ENCODE measurements around the gene IFT57.
A peak's percentile ranks its signal among the peaks of the same experiment; 100 is the strongest.

IFT57 gene

DNA sequence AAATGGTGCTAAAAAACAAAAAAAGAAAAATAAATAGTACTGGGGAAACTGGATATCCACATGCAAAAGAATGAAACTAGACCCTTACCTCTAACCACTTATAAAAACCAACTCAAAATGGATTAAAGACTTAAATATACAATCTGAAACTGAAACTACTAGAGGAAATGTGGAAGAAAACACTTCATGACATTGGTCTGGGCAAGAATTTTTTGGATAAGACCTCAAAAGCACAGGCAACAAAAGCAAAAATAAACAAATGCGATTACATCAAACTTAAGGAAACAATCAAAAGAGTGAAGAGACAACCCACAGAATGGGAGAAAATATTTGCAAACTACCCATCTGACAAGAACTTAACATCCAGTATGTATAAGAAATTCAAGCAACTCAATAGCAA is 6.4 kb downstream of the IFT57 start:
- DNase-seq: no peak

DNA sequence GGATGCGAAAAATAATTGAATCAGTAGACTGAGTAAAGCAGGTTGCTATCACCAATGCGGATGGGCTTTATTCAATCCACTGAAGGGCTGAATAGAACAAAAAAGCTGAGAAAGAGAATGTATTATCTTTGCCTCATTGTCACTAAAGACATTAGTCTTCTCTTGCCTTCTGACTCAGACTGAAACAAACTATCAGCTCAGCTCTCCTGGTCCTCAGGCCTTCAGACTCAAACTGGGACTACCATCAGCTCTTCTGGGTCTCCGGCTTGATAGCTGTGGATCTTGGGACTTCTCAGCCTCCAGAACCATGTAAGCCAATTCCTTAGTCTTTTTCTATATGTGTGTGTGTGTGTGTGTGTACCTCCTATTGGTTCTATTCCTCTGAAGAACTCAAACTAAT is 12.6 kb downstream of the IFT57 start:
- no peak for DNase-seq

DNA sequence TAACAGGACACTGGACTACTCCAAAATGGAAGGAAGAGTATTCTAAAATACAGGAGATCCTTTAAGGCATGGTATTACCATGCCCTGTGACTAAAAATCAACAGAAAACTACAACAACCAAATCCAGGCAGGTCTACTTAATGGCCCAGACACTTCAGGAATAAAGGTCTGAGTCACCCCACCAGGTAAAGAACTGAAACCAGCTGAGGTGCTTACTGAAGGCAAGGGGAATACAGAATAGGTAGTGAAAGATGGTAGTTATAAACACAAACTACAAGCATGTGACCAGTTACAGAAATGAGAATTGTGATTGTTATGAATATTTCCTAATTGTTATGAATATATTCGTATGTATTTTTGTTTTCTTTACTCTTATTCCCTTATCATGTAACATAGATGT is 13.4 kb downstream of the IFT57 start:
- DNase-seq: no peak

DNA sequence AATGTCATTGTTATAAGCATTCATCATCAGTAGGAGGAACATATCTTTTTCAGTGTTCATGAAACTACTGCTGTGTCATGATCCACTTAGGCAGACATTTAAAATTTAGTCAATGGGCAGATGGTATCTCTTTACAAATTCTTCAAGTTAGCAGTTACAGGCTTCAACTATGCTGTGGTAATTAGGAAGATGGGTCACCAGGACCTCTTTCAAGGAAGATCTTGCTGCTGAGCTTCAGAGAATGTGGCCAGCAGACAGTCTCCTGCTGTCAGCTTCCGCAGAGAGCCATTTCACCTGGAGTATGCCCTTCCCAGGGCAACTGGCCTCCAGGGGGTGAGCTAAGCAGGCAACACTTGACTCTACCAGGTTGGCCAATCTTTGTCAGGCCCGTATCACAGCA is 19.4 kb downstream of the IFT57 start:
- DNase-seq: no peak

- no peak for DNase-seq
These were observed 20.1 kb downstream of the IFT57 start for GRCh38 chr3:108202080-108202479.

DNA sequence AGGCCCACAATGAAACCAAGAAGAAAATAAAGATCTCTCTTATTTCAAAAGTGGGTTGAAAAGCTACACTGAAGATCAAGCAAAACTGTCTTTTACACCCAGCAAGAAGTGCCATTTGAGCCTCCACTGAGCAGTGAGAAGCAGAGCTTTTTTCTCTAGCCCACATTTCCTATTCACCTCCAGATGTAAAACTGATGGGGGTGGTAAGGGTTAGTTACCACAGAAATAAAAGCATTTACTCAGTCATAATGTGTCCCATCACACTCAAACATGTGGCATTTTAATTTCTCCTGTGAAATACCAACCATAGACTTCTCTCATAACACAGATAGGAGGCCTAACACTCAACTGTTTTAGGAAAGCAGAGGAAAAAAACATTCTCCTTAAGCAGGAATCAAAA is 21.0 kb downstream of the IFT57 start:
- DNase-seq: no peak

DNA sequence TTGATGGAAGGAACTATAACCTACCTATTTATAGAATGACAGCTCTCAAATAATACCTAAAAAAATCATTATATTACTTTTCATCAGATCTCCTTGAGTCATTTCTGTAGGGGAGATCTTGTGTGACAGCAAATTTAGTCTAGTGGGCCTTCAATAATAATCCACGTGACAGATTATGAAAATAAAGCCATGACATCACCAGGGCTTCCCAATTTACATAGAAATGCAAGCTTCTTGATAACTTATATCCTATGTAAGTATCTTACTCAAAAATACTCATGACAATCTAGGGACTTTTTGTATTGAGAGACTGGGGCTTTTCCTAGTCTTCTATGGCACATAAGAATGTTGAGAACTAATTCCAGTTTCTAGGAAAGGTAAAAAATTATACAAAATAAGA is 21.6 kb downstream of the IFT57 start:
- DNase-seq: no peak

- DNase-seq: no peak
These were observed 22.2 kb downstream of the IFT57 start for GRCh38 chr3:108200024-108200423.

- no peak for DNase-seq
These were observed 30.8 kb downstream of the IFT57 start for GRCh38 chr3:108191394-108191793.

GRCh38 chr3:108190346-108190745 is 31.9 kb downstream of the IFT57 start:
- no peak for DNase-seq

- DNase-seq: no peak
These were observed 32.8 kb downstream of the IFT57 start for GRCh38 chr3:108189440-108189839.

DNA sequence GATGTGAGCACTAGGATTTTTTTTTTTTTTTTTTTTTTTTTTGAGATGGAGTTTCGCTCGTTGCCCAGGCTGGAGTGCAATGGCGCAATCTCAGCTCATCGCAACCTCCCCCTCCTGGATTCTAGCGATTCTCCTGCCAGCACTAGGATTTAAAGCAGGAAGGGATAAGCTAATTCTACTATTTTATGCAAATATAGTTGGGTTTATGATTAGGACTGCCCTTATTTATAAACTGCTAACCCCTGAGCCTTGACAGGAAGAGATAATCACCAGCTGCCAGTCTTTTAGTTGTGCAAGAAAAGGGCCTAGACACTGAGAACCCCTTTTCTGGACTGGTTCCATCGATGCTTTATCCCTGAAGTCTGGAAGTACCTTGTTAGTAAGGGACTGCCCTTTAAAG is 36.7 kb downstream of the IFT57 start:
- no peak for DNase-seq

DNA sequence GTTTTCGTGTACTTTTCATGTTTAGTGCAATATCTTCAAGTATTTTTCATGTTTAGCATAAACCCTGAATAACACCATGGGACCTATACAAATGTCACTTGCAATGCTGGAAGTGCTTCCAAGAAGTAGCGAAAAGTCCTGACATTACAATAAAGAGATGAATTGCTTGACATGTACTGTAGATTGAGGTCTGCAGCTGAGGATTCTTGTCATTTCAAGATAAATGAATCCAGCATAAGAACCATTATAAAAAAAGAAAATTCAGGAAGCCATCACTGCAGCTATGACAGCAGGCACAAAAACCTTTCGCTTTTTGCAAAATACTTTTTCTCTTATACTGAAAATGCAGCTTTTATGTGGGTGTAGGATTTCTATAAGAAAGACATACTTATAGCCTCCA is 37.4 kb downstream of the IFT57 start:
- DNase-seq: no peak

DNA sequence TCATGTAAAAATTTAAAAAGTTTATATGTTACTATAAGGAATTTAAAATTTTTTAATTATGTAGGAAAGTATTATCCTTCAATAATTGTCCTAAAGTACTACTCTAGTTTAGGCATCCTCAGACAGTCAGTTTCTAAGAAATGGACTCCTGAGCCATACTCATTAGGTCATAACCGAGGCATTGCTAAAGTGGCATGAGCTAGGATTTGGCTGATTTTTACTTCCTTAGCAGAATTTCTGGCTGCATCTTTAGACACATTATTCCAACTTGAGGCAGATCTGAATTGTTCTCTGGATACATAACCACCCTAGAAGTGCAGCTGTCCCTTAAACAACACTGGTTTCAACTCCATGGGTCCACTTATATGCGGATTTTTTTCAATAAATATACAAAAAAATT is 38.3 kb downstream of the IFT57 start:
- no peak for DNase-seq

DNA sequence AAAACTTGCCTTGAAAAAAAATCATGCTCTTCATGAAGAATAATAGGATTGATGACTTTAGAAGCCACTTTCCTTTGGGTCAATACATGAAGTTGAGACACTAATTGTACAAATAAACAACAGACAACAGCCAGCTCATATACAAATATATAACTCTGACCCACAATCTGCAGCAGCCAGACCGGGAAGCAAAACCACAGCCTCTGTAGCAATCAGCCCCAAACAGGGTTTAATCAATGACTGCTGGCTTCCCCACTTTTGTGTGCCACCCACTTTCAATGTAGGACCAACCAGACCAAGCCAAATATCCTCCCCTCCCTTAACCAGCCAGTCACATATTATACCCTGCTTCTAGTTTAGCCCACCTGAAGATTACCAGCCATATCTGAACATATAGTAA is 39.0 kb downstream of the IFT57 start:
- DNase-seq: no peak

- DNase-seq: peak; percentile 30
These were observed 39.9 kb downstream of the IFT57 start for GRCh38 chr3:108182339-108182738.

DNA sequence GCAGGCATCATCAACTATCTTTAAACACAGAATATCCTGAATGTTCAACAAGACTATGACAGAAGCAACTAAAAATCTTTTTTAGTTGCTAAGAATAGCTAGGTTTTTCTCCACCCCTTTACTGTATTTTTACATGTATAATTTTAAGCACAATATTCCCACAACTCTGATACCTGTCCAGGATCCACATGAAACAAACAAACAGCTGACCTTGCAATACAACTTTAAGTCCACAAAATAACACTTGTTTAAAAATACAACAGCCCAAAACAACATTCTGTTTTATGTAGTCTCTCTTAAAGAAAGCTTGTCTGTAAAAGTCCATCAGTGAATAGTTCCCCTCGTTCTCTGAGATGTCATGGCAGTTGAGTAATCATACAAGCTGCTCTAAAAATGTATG is 41.1 kb downstream of the IFT57 start:
- no peak for DNase-seq

DNA sequence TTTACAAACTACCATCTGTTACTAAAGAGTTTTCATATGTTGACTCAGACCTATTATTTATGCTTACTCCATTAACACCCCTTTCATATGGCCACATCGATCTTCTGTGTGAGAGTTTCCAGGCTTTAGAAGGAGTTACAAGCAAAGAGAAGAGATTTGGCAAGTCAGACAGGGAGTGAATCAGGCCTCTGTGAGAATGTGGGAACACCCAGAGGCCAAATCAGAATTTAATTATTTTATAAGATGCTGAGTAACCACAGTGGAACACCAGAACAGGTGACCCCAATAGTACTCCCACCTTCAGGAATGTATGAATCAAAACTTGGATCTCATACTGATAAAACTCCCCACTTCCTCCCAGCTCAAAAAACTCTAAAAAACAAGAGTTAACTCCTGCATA is 42.0 kb downstream of the IFT57 start:
- peak; percentile 62 for DNase-seq

GRCh38 chr3:108178676-108179075 is 43.5 kb downstream of the IFT57 start:
- no peak for DNase-seq

DNA sequence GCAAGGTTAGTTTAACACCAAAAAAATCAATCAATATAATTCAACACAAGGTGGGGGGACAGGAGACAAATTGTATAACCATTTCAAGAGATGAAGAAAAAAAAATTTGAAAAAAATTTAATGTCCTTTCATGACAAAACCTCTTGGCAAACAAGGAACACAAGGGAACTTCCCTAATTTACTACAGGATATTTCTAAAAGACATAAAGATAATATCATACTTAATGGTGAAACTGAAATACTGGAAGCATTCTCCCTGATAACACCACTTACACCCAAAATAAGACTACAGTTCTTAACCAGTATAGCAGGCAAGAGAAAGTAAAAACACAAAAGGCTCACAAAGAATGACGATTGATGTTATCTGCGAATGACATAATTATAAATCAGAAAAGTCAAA is 44.7 kb downstream of the IFT57 start:
- no peak for DNase-seq

GRCh38 chr3:108175352-108175751 is 46.9 kb downstream of the IFT57 start:
- DNase-seq: no peak

GRCh38 chr3:108171106-108171505 is 51.1 kb downstream of the IFT57 start:
- DNase-seq: no peak

GRCh38 chr3:108164391-108164790 is 57.8 kb downstream of the IFT57 start:
- DNase-seq: no peak

DNA sequence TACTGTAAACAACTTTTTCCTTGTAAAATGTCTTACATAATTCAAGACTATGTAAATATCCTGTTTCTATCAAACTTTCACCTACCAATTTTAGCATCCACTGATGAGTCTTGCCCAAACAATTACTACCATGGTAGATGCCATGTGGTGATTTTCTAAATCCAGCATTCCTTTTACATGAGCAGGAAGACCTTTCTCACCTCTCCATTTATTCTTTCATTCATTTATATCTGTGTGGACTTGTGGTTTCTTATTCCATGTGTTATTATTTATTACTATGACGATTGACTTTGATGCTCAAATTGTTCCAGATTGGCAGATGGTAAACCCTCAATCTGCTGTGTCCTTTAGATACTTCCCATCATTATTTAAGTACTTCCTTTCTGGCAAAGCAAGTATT is 62.4 kb downstream of the IFT57 start:
- no peak for DNase-seq

DNA sequence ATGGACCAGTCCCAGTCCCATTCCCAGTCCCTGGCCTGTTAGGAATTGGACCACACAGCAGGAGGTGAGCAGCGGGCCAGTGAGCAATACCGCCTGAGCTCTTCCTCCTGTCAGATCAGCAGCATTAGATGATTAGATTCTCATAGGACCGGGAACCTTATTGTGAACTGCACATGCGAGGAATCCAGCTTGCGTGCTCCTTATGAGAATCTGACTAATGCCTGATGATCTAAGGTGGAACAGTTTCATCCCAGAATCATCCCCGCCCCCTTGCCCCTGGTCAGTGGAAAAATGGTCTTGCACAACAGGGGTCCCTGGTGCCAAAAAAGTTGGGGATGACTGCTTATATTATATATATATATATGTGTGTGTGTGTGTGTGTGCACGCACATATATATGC is 63.1 kb downstream of the IFT57 start:
- DNase-seq: no peak

DNA sequence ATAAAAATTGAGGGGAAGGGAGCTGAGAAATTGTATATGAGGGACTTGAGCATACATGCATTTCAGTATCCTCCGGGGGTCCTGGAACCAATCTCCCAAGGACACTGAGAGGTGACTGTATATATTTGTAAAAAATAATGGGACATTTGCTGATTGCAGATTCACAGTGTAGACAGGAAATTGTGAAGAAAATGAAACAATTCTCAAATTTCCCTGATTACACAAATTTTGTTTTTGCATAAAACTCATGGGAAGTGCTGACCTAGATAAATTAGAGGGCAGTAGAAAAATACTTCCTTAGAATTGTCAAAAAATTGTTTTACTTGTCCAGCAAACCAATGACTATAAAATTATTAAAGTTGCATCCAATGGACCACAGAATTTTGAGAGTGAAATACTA is 64.0 kb downstream of the IFT57 start:
- DNase-seq: no peak

All from NCI-H1436 (cell line).